Transverse colon (tissue), 4 donors: ENCODE results near the gene TATDN3.
"Not testable (repeated sequence)": the region's sequence is repeated elsewhere in the genome, so short reads cannot be mapped to it uniquely, and the experiment has no call there.

Experiments used
- EP300 ChIP-seq: sonication (generic); formaldehyde crosslinking; IDR thresholded peaks from one replicate; pipeline ENCODE4 v1.6.1; 2017; ENCODE audit warnings: antibody characterized with exemption, low read depth
- POLR2A ChIP-seq: fragments of 450-650 bp; IDR thresholded peaks from one replicate; pipeline ENCODE4 v1.6.1; 2016; ENCODE audit warnings: antibody characterized with exemption, mild to moderate bottlenecking, moderate library complexity
- POLR2AphosphoS5 ChIP-seq, 3 donors: sonication (generic); formaldehyde crosslinking; IDR thresholded peaks; one replicate each; pipeline ENCODE4 v1.6.1; 2016; ENCODE audit warnings: antibody characterized with exemption in 3 of 3
- TF ChIP-seq, protein P1 (sequence below), 5 experiments: fragments of 200-600 bp in 3 of 5; fragments of 450-650 bp in 2 of 5; sonication (generic) in 3 of 5; IDR thresholded peaks; 1 replicate in 2 of 5; 2 replicates in 3 of 5; pipeline ENCODE4 v1.5.1; 2016 to 2017; ENCODE audit warnings: antibody characterized with exemption in 5 of 5, inconsistent platforms in 3 of 5, mild to moderate bottlenecking in 2 of 5, moderate library complexity in 1 of 5

DNA sequence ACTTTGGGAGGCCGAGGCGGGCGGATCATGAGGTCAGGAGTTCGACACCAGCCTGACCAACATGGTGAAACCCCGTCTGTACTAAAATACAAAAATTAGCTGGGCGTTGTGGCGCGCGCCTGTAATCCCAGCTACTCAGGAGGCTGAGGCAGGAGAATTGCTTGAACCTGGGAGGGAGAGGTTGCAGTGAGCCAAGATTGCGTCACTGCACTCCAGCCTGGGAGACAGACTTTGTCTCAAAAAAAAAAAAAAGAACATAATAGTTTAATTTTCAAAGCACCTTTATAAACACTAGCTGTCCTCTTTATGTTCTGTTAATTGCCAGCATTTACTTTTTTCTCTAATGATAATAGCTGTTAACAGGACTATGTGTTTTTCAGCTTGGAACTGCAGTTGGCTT, 71.7 kb downstream of the TATDN3 start:
- TF ChIP-seq EP300; POLR2A; POLR2AphosphoS5 (IDR thresholded peaks at IDR 0.05): not testable (repeated sequence)
- TF ChIP-seq, protein P1, sequence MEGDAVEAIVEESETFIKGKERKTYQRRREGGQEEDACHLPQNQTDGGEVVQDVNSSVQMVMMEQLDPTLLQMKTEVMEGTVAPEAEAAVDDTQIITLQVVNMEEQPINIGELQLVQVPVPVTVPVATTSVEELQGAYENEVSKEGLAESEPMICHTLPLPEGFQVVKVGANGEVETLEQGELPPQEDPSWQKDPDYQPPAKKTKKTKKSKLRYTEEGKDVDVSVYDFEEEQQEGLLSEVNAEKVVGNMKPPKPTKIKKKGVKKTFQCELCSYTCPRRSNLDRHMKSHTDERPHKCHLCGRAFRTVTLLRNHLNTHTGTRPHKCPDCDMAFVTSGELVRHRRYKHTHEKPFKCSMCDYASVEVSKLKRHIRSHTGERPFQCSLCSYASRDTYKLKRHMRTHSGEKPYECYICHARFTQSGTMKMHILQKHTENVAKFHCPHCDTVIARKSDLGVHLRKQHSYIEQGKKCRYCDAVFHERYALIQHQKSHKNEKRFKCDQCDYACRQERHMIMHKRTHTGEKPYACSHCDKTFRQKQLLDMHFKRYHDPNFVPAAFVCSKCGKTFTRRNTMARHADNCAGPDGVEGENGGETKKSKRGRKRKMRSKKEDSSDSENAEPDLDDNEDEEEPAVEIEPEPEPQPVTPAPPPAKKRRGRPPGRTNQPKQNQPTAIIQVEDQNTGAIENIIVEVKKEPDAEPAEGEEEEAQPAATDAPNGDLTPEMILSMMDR (IDR thresholded peaks at IDR 0.05) = not testable (repeated sequence)
